Measurements from ENCODE around the gene KCTD13. TPM values are rescaled to one million over a fixed set of nuclear protein-coding genes. Genes with fewer than 3 reads are reported as not detected.
A peak's percentile ranks its signal among the peaks of the same experiment; 100 is the strongest.
"Not testable (repeated sequence)": the region's sequence is repeated elsewhere in the genome, so short reads cannot be mapped to it uniquely, and the experiment has no call there.

KCTD13 gene
- total RNA-seq, 4 donors from 2014 or later: 40.3 to 110 (median 57.4) TPM

- no peak overlapping the region for H3K27ac ChIP-seq
- 38 to 58% methylated on average over 5 to 17 of the region's 18 CpGs for WGBS, 2 donors (ENCODE audit: low coverage in 1 of 2)
- in situ Hi-C loops (cut with MboI; ENCODE audit: low pct_ligation_motif_present in 1 of 4, low pct_unique_long_range_greater_than_20kb in 1 of 4, low sequenced_read_pairs in 3 of 4) (loop anchor here in 1 of 4 donors (25.0 kb wide), 1 partner anchor 161 kb away; the partner anchor contains the start of gene TLCD3B), intact Hi-C loops (cut with DNase I; ENCODE audit: low total_unique reads) (no loop called here)
- no peaks in the 10 kb centered on the region for H3K9me3 ChIP-seq
- peaks cover 0 to 12% (median 4%) of the 10 kb centered on the region in 4 donors for H3K4me1 ChIP-seq
- H3K27me3 ChIP-seq: peaks cover 36% of the 10 kb centered on the region
- peak overlapping the region in 2 of 4 donors; percentile 2 to 33 for H3K4me3 ChIP-seq
- TF ChIP-seq, protein P1, sequence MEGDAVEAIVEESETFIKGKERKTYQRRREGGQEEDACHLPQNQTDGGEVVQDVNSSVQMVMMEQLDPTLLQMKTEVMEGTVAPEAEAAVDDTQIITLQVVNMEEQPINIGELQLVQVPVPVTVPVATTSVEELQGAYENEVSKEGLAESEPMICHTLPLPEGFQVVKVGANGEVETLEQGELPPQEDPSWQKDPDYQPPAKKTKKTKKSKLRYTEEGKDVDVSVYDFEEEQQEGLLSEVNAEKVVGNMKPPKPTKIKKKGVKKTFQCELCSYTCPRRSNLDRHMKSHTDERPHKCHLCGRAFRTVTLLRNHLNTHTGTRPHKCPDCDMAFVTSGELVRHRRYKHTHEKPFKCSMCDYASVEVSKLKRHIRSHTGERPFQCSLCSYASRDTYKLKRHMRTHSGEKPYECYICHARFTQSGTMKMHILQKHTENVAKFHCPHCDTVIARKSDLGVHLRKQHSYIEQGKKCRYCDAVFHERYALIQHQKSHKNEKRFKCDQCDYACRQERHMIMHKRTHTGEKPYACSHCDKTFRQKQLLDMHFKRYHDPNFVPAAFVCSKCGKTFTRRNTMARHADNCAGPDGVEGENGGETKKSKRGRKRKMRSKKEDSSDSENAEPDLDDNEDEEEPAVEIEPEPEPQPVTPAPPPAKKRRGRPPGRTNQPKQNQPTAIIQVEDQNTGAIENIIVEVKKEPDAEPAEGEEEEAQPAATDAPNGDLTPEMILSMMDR (IDR thresholded peaks at IDR 0.05): no peak
- no peak for TF ChIP-seq POLR2AphosphoS5 (IDR thresholded peaks at IDR 0.05)
- TF ChIP-seq EP300 (IDR thresholded peaks at IDR 0.05; ENCODE audit: low read depth): no peak
- no peak for TF ChIP-seq POLR2A (IDR thresholded peaks at IDR 0.05)
- no peaks in the 10 kb centered on the region for H3K36me3 ChIP-seq
- DNase-seq: no peak
Observed at GRCh38 chr16:29876217-29876593, 49.8 kb downstream of the KCTD13 start.

DNA sequence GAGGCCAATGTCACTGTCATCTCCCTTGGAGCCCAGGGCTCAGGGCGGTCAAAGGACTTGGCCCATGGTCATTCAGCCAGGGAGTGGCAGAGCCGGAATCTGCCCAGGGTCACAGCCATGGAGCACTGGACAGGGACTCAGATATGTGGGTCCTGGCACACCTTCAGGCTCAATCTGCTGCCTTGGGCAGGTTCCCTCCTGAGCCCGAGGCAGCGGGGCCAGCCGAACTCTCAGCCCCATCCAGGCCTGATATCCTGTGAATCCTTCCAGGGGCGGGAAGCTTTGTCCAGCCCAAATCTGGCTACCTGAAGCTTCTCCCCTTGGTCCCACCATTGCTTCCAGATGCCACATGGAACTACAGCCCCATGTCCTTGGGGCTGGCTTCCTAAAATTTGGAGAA lies 50.8 kb downstream of the KCTD13 start:
- Histone ChIP-seq H3K27me3 (peaks cover 36% of the 10 kb centered on the region), H3K9me3 (no peaks in the 10 kb centered on the region), H3K27ac (no peak overlapping the region), H3K36me3 (no peaks in the 10 kb centered on the region), H3K4me1 (peaks cover 0 to 12% (median 4%) of the 10 kb centered on the region in 4 donors), H3K4me3 (no peak overlapping the region)
- 93% methylated on average over 3 of the region's 6 CpGs; no CpG with 5 or more reads in 1 of the 2 donors for WGBS, 2 donors (ENCODE audit: low coverage in 1 of 2)
- in situ Hi-C loops (cut with MboI; ENCODE audit: low pct_ligation_motif_present in 1 of 4, low pct_unique_long_range_greater_than_20kb in 1 of 4, low sequenced_read_pairs in 3 of 4) (loop anchor here in 1 of 4 donors (25.0 kb wide), 1 partner anchor 162 kb away; the partner anchor contains the start of gene TLCD3B), intact Hi-C loops (cut with DNase I; ENCODE audit: low total_unique reads) (no loop called here)
- no peak for TF ChIP-seq POLR2A (IDR thresholded peaks at IDR 0.05)
- no peak for TF ChIP-seq POLR2AphosphoS5 (IDR thresholded peaks at IDR 0.05)
- TF ChIP-seq, protein P1 (IDR thresholded peaks at IDR 0.05): no peak
- TF ChIP-seq EP300 (IDR thresholded peaks at IDR 0.05; ENCODE audit: low read depth): no peak
- DNase-seq: no peak

GRCh38 chr16:29873319-29873718 lies 52.7 kb downstream of the KCTD13 start:
- Histone ChIP-seq H3K36me3 (no peaks in the 10 kb centered on the region), H3K4me3 (no peak overlapping the region), H3K4me1 (peaks cover 0 to 12% (median 4%) of the 10 kb centered on the region in 4 donors), H3K27me3 (peaks cover 27% of the 10 kb centered on the region), H3K27ac (no peak overlapping the region), H3K9me3 (no peaks in the 10 kb centered on the region)
- 94% methylated on average over 26 of the region's 26 CpGs; no CpG with 5 or more reads in 1 of the 2 donors for WGBS, 2 donors (ENCODE audit: low coverage in 1 of 2)
- no peak for DNase-seq
- TF ChIP-seq EP300 (IDR thresholded peaks at IDR 0.05; ENCODE audit: low read depth): no peak
- TF ChIP-seq, protein P1 (IDR thresholded peaks at IDR 0.05): no peak
- no peak for TF ChIP-seq POLR2AphosphoS5 (IDR thresholded peaks at IDR 0.05)
- TF ChIP-seq POLR2A (IDR thresholded peaks at IDR 0.05): no peak
- intact Hi-C loops (cut with DNase I; ENCODE audit: low total_unique reads) (no loop called here), in situ Hi-C loops (cut with MboI; ENCODE audit: low pct_ligation_motif_present in 1 of 4, low pct_unique_long_range_greater_than_20kb in 1 of 4, low sequenced_read_pairs in 3 of 4) (loop anchor here in 2 of 4 donors (25.0 kb wide), 1 partner anchor 139 kb away; the partner anchor contains the start of genes C16orf92 (in 2 of the 2) and DOC2A (in 2 of the 2))

DNA sequence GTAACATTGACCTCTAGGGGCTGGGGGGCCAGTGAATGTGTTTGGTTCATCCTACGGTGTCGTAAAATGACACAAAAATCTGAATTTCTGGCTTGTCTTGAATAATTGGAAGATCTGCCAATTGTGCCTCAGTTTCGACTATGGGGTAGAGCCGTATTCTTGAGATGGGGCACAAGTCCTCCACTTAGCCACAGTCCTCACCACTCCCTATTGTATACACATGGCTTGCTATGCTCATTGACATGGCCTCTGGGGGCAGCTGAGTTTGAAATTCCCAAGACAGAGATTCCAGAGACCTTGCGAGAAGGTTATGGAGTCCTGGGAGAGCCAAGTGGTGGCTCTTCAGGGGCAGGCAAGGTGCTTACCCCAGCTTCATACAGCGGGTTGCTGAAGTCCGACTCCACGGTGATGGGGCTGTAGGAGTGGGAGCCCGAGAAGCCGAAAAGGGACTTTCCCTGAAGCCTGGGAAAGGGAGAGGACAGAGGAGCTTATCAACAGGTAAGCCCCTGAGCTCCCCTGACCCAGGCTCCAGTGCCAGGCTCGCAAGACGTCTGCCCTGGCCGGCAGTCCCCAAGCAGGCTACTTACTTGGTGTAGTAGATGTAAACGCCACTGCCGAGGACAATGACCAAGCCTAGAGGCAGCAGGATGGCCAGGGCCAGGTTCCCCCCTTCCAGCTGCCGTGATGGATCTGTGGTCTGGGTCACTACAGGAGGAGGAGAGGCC lies 54.0 kb downstream of the KCTD13 start:
- no peak overlapping the region for H3K27ac ChIP-seq
- H3K9me3 ChIP-seq: no peaks in the 10 kb centered on the region
- intact Hi-C loops (cut with DNase I; ENCODE audit: low total_unique reads) (no loop called here), in situ Hi-C loops (cut with MboI; ENCODE audit: low pct_ligation_motif_present in 1 of 4, low pct_unique_long_range_greater_than_20kb in 1 of 4, low sequenced_read_pairs in 3 of 4) (loop anchor here in 2 of 4 donors (25.0 kb wide), 1 partner anchor 140 kb away; the partner anchor contains the start of genes C16orf92 (in 2 of the 2) and DOC2A (in 2 of the 2))
- H3K4me3 ChIP-seq: no peak overlapping the region
- no peaks in the 10 kb centered on the region for H3K36me3 ChIP-seq
- no peak for DNase-seq
- peaks cover 14% of the 10 kb centered on the region for H3K27me3 ChIP-seq
- TF ChIP-seq EP300 (IDR thresholded peaks at IDR 0.05; ENCODE audit: low read depth) (no peak), POLR2AphosphoS5 (IDR thresholded peaks at IDR 0.05) (no peak), POLR2A (IDR thresholded peaks at IDR 0.05) (no peak)
- TF ChIP-seq, protein P1 (IDR thresholded peaks at IDR 0.05): no peak
- H3K4me1 ChIP-seq: peaks cover 0 to 9% (median 4%) of the 10 kb centered on the region in 4 donors
- WGBS, 2 donors (ENCODE audit: low coverage in 1 of 2): 92 to 100% methylated on average over 4 to 16 of the region's 16 CpGs

GRCh38 chr16:29869067-29869466 lies 57.0 kb downstream of the KCTD13 start:
- H3K27me3 ChIP-seq; H3K4me3 ChIP-seq; H3K27ac ChIP-seq; H3K36me3 ChIP-seq; H3K9me3 ChIP-seq; intact Hi-C loops (cut with DNase I; ENCODE audit: low total_unique reads); DNase-seq; H3K4me1 ChIP-seq: not testable (repeated sequence)
- in situ Hi-C loops (cut with MboI; ENCODE audit: low pct_ligation_motif_present in 1 of 4, low pct_unique_long_range_greater_than_20kb in 1 of 4, low sequenced_read_pairs in 3 of 4): loop anchor here in 2 of 4 donors (25.0 kb wide), 1 partner anchor 143 kb away; the partner anchor contains the start of genes C16orf92 (in 2 of the 2) and DOC2A (in 2 of the 2)
- WGBS, 2 donors (ENCODE audit: low coverage in 1 of 2): 69 to 81% methylated on average over 4 to 8 of the region's 8 CpGs
